ENCODE results near the gene ZP2.
"Not testable (repeated sequence)": the region's sequence is repeated elsewhere in the genome, so short reads cannot be mapped to it uniquely, and the experiment has no call there.

- not testable (repeated sequence) for TF ChIP-seq ZNF394 (tag by site-specific recombination; IDR thresholded peaks at IDR 0.05; ENCODE audit: borderline replicate concordance); IKZF3 (tag by site-specific recombination; IDR thresholded peaks at IDR 0.05); CTCF (tag by site-specific recombination; IDR thresholded peaks at IDR 0.05); ZSCAN30 (tag by site-specific recombination; IDR thresholded peaks at IDR 0.05); GLIS1 (tag by site-specific recombination; IDR thresholded peaks at IDR 0.05); REPIN1 (tag by site-specific recombination; IDR thresholded peaks at IDR 0.05; ENCODE audit: low read depth); ZNF274 (IDR thresholded peaks at IDR 0.05; ENCODE audit: low read length); ZNF274 (tag by site-specific recombination; IDR thresholded peaks at IDR 0.05; ENCODE audit: borderline replicate concordance); GLIS2 (tag by site-specific recombination; IDR thresholded peaks at IDR 0.05); ZNF776 (tag by site-specific recombination; IDR thresholded peaks at IDR 0.05; ENCODE audit: borderline replicate concordance); ZNF133 (tag by site-specific recombination; IDR thresholded peaks at IDR 0.05); ZSCAN4 (tag by site-specific recombination; IDR thresholded peaks at IDR 0.05); SP2 (tag by site-specific recombination; IDR thresholded peaks at IDR 0.05); ZFP3 (tag by site-specific recombination; IDR thresholded peaks at IDR 0.05; ENCODE audit: low read depth)
- TF ChIP-seq, protein P1, sequence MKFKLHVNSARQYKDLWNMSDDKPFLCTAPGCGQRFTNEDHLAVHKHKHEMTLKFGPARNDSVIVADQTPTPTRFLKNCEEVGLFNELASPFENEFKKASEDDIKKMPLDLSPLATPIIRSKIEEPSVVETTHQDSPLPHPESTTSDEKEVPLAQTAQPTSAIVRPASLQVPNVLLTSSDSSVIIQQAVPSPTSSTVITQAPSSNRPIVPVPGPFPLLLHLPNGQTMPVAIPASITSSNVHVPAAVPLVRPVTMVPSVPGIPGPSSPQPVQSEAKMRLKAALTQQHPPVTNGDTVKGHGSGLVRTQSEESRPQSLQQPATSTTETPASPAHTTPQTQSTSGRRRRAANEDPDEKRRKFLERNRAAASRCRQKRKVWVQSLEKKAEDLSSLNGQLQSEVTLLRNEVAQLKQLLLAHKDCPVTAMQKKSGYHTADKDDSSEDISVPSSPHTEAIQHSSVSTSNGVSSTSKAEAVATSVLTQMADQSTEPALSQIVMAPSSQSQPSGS (tag by site-specific recombination; IDR thresholded peaks at IDR 0.05; ENCODE audit: low read depth): not testable (repeated sequence)
These were observed 16.0 kb downstream of the ZP2 start for GRCh38 chr16:21195330-21195729.

All from HEK293 (cell line).